HEK293 (cell line): ENCODE data around the gene GRID2.

Experiments used
- KLF17 ChIP-seq: fragments of 450-650 bp; formaldehyde crosslinking; IDR thresholded peaks from 2 replicates; pipeline ENCODE4 v1.5.1; 2016; ENCODE audit warnings: missing biosample characterization, missing genetic modification characterization
- REPIN1 ChIP-seq: fragments of 450-650 bp; formaldehyde crosslinking; IDR thresholded peaks from 2 replicates; pipeline ENCODE4 v1.5.1; 2017; ENCODE audit warnings: missing biosample characterization, missing genetic modification characterization, low read depth
- SETDB1 ChIP-seq: IDR thresholded peaks from one replicate; pipeline ENCODE4 v1.6.1; 2017; ENCODE audit warnings: mild to moderate bottlenecking, low read length, moderate library complexity, mixed read lengths; ENCODE audit not compliant: insufficient read length
- SP2 ChIP-seq: fragments of 450-650 bp; formaldehyde crosslinking; IDR thresholded peaks from 2 replicates; pipeline ENCODE4 v1.5.1; 2016; ENCODE audit warnings: missing biosample characterization, missing genetic modification characterization
- SP7 ChIP-seq: fragments of 450-650 bp; formaldehyde crosslinking; IDR thresholded peaks from 2 replicates; pipeline ENCODE4 v1.5.1; 2016; ENCODE audit warnings: missing biosample characterization, missing genetic modification characterization
- YY1 ChIP-seq: fragments of 450-650 bp; formaldehyde crosslinking; IDR thresholded peaks from 2 replicates; pipeline ENCODE4 v1.5.1; 2018; ENCODE audit warnings: missing biosample characterization, missing genetic modification characterization
- ZBTB7A ChIP-seq: fragments of 450-650 bp; formaldehyde crosslinking; IDR thresholded peaks from 2 replicates; pipeline ENCODE4 v1.5.1; 2016; ENCODE audit warnings: low read depth, missing biosample characterization, missing genetic modification characterization
- ZNF146 ChIP-seq: fragments of 450-650 bp; formaldehyde crosslinking; IDR thresholded peaks from 2 replicates; pipeline ENCODE4 v1.5.1; 2016; ENCODE audit warnings: missing biosample characterization, missing genetic modification characterization
- ZNF202 ChIP-seq: fragments of 450-650 bp; formaldehyde crosslinking; IDR thresholded peaks from 2 replicates; pipeline ENCODE4 v1.5.1; 2016; ENCODE audit warnings: missing biosample characterization, missing genetic modification characterization, borderline replicate concordance
- ZNF239 ChIP-seq: fragments of 450-650 bp; formaldehyde crosslinking; IDR thresholded peaks from 2 replicates; pipeline ENCODE4 v1.5.1; 2016; ENCODE audit warnings: missing biosample characterization, missing genetic modification characterization
- ZNF24 ChIP-seq: fragments of 450-650 bp; formaldehyde crosslinking; IDR thresholded peaks from 2 replicates; pipeline ENCODE4 v1.5.1; 2016; ENCODE audit warnings: missing biosample characterization, missing genetic modification characterization
- ZSCAN4 ChIP-seq: fragments of 450-650 bp; formaldehyde crosslinking; IDR thresholded peaks from 2 replicates; pipeline ENCODE4 v1.5.1; 2017; ENCODE audit warnings: missing biosample characterization, missing genetic modification characterization
- TF ChIP-seq, protein P1 (sequence below): fragments of 450-650 bp; formaldehyde crosslinking; IDR thresholded peaks from 2 replicates; pipeline ENCODE4 v1.5.1; 2016; ENCODE audit warnings: missing biosample characterization, missing genetic modification characterization
- TF ChIP-seq, protein P2 (sequence below): fragments of 450-650 bp; formaldehyde crosslinking; IDR thresholded peaks from 2 replicates; pipeline ENCODE4 v1.5.1; 2016; ENCODE audit warnings: missing biosample characterization, missing genetic modification characterization

GRCh38 chr4:92629302-92629701 lies 325.5 kb downstream of the GRID2 start:
- no peak for TF ChIP-seq REPIN1 (tag by site-specific recombination)
- TF ChIP-seq, protein P1, sequence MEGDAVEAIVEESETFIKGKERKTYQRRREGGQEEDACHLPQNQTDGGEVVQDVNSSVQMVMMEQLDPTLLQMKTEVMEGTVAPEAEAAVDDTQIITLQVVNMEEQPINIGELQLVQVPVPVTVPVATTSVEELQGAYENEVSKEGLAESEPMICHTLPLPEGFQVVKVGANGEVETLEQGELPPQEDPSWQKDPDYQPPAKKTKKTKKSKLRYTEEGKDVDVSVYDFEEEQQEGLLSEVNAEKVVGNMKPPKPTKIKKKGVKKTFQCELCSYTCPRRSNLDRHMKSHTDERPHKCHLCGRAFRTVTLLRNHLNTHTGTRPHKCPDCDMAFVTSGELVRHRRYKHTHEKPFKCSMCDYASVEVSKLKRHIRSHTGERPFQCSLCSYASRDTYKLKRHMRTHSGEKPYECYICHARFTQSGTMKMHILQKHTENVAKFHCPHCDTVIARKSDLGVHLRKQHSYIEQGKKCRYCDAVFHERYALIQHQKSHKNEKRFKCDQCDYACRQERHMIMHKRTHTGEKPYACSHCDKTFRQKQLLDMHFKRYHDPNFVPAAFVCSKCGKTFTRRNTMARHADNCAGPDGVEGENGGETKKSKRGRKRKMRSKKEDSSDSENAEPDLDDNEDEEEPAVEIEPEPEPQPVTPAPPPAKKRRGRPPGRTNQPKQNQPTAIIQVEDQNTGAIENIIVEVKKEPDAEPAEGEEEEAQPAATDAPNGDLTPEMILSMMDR (tag by site-specific recombination): no peak
- no peak for TF ChIP-seq KLF17 (tag by site-specific recombination)
- no peak for TF ChIP-seq SETDB1
- TF ChIP-seq SP2 (tag by site-specific recombination): no peak
- no peak for TF ChIP-seq ZSCAN4 (tag by site-specific recombination)
- no peak for TF ChIP-seq ZNF239 (tag by site-specific recombination)
- no peak for TF ChIP-seq SP7
- TF ChIP-seq, protein P2, sequence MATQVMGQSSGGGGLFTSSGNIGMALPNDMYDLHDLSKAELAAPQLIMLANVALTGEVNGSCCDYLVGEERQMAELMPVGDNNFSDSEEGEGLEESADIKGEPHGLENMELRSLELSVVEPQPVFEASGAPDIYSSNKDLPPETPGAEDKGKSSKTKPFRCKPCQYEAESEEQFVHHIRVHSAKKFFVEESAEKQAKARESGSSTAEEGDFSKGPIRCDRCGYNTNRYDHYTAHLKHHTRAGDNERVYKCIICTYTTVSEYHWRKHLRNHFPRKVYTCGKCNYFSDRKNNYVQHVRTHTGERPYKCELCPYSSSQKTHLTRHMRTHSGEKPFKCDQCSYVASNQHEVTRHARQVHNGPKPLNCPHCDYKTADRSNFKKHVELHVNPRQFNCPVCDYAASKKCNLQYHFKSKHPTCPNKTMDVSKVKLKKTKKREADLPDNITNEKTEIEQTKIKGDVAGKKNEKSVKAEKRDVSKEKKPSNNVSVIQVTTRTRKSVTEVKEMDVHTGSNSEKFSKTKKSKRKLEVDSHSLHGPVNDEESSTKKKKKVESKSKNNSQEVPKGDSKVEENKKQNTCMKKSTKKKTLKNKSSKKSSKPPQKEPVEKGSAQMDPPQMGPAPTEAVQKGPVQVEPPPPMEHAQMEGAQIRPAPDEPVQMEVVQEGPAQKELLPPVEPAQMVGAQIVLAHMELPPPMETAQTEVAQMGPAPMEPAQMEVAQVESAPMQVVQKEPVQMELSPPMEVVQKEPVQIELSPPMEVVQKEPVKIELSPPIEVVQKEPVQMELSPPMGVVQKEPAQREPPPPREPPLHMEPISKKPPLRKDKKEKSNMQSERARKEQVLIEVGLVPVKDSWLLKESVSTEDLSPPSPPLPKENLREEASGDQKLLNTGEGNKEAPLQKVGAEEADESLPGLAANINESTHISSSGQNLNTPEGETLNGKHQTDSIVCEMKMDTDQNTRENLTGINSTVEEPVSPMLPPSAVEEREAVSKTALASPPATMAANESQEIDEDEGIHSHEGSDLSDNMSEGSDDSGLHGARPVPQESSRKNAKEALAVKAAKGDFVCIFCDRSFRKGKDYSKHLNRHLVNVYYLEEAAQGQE: no peak
- TF ChIP-seq ZNF24 (tag by site-specific recombination): no peak
- TF ChIP-seq YY1 (tag by site-specific recombination): no peak
- TF ChIP-seq ZBTB7A: no peak
- TF ChIP-seq ZNF146 (tag by site-specific recombination): no peak
- no peak for TF ChIP-seq ZNF202 (tag by site-specific recombination)
